GM18519 (cell line): ENCODE results near the gene FBXL17.

ENCODE experiments used
- ATAC-seq: cut with Tn5 transposase; IDR thresholded peaks from one replicate; pipeline ENCODE4 v1.9.1; 2021; ENCODE audit warnings: mild to moderate bottlenecking, moderate library complexity; ENCODE audit not compliant: unreplicated experiment, low FRiP score

FBXL17 gene

GRCh38 chr5:107876906-107877305 is 505.0 kb downstream of the FBXL17 start:
- no peak for ATAC-seq

DNA sequence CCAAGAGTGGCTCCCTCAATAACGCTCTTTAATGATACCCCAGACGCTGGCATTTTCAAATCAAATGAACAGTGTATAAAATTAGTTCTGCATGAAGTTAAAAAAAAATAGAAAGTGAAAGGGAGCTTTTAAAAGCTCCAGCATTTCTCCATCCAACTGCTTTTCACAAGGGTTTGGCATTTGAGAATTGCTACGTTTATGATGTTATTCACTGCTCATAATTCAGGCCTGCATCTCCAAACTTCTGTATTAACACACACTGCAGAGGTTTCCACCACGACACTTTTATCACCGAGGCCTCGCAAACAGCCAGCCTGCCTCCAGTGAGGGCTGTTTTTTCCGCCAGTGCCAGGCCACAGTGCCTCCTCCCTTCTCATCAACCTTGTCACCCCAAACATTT is 505.6 kb downstream of the FBXL17 start:
- ATAC-seq: no peak

- ATAC-seq: no peak
These were observed 506.1 kb downstream of the FBXL17 start for GRCh38 chr5:107875833-107876232.

- ATAC-seq: no peak
These were observed 507.1 kb downstream of the FBXL17 start for GRCh38 chr5:107874795-107875194.

DNA sequence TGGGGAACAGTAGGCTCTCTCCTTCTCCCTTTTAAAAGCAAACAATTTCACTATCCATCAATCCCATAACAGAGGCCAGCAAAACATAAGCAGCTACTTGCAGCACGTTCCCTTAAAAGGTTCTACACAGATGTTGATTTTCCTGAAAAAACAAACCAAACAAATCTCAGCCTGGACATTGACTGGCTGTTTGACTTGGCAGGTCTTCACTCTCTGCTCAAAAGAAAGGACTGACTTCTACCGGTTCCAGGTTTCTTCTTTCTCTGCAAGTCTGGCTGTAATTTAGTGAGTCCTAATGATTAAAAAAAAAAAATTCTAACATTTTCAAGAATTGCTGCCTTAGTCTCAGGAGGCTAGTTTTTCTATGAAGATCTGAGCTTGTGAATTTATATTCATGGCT is 508.0 kb downstream of the FBXL17 start:
- no peak for ATAC-seq

DNA sequence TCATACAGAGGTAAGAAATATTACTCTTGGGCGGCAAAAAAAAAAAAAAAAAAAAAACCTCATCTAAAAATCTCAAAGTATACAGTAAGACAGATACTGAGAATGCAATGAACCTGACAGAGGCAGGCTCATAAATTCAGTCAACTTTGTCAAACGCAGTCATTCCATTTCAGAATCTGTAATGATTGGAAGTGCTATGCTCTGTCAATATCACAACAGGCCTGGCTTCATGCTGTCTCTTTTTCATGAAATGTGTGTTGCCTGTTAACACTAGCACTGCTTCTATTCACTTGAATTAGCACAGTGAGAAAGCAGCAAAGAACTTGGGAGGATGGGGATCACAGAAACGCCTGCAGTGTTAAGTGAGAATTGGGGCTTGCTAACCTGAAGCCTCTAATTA is 510.9 kb downstream of the FBXL17 start:
- no peak for ATAC-seq

DNA sequence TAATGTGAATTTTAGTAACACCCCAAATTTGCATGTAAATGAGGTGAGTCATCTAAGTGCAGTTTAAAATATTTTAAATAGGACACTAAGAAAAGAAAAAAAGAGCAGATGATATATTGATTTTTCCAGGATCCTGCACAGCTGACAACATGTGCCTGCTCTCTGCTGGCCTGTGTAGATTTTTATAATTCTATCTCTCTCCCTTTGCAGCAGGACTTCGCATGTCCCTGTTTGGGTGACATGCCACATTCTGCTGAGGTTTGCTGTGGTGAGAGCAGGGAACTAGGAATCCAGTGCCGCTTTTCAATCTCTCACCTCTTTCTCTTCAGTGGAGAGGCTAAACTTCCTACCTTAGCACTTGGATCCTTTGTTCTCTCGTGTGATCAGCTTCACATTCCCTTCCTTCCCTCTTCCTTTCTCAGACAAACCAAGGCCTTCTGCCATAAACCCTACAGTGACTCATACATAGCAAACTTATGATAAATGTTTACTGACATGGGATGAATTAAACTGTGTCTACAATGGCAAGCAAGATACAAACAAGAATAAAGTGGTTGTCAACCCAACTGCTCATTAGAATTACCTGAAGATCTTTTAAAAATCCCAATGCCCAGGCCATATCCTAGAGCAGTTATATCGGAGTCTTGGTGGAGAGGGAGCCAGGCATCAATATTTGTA is 512.3 kb downstream of the FBXL17 start:
- ATAC-seq: no peak

DNA sequence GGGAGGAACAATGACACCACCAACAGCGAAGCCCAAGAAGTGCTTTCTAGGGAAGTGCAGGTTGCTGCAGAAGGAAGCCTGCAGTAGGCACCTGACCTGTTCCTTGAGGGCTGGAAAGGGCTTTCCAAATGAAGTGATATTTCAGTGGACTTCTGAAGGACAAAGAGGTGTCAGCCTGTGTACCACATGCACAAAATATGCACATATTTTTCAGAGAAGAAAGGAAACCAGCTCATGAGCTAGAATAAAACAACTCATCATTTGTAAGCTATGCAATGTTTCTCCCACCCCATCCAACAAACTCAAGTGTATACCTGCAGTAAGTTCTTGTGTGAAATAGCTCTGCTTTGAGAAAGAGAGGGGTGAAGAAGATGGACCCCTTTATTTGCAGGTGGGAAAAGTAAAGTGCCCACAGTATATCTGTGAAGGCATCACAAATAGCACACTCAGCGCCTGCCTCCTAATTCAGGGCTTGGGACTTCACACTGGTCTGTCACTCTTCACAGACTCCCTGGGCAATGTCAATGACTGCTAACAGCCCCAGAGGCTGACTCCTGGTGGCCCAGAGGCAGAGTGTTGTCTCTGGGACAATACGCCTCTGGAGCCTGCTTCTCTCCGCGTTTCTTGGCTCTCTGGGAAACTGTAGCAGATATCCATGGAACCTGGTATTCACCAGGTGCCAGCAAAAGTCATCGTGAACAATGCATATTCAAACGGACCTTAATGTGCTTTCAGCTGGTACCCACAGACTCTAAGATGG is 513.1 kb downstream of the FBXL17 start:
- no peak for ATAC-seq

GRCh38 chr5:107867266-107867665 is 514.6 kb downstream of the FBXL17 start:
- ATAC-seq: no peak

DNA sequence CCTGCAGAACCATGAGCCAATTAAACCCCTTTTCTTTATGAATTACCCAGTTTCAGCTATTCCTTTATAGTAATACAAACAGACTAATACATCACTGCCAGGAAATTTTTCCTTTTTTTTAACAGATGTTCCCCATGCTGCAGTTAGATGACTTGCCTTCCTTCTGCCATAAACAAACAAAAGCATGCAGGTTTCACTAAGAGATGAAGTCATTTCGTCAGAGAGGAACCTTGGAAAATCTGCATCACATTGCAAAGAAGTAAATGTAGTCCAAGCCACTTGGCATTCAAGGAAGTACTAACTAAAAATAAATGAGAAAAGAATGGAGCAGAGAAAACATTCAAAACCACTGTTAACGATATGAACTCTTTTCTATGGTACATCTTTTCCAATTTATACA is 517.1 kb downstream of the FBXL17 start:
- ATAC-seq: no peak

- ATAC-seq: no peak
These were observed 518.8 kb downstream of the FBXL17 start for GRCh38 chr5:107863125-107863524.

DNA sequence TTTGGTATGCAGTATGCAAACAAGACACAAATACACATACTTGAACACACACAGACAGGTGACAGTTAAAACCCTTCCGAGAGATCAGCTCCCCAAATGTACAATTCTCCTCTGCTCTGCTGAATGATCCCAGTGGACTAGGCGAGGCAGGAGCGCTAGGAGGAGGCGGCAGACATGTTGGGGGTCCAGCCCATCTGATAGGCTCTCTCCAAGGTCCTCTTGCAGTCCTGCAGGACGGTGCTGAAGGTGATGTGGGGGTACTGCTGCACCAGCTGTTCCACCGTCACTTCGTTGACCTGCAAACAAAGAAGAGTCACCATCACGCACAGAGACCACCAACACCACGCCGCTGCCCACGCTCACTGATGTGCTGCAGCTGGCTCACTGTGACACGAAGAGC is 520.3 kb downstream of the FBXL17 start:
- ATAC-seq: no peak

DNA sequence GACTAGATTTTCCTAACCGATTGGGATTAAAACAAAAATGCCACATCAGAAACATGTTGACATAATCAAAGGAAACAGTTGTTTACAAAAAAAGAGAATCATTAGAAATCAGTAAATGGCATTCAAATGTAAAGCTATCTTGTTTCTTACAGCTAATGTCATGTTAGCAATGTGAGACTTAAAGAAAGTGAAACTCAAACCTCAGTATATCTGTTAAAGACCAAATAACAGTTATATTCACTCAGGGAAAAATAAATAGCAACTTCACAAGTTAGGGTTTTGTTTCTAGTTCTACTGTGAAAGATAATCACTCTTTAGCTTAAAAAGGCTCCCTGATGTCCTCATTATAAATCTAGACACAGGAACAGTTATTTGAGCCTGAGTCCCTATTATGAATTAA is 521.9 kb downstream of the FBXL17 start:
- ATAC-seq: no peak

DNA sequence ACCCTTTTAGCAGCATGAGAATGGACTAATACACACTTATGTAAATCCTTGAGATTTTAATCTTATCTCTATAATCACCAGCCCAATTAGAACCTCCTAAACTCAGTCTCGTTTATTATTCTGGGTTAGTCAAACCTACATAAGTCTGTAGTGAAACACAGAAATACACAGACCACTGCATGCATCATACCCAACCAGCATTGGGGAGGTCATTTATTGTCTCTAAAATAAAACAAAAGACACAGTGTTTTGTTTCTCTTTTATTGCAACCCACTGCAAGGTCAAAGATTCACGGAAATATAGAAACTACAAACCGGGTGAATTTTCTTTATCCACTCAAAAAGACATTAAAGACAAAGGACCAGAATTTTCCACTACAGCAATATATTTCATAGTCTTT is 523.1 kb downstream of the FBXL17 start:
- no peak for ATAC-seq

DNA sequence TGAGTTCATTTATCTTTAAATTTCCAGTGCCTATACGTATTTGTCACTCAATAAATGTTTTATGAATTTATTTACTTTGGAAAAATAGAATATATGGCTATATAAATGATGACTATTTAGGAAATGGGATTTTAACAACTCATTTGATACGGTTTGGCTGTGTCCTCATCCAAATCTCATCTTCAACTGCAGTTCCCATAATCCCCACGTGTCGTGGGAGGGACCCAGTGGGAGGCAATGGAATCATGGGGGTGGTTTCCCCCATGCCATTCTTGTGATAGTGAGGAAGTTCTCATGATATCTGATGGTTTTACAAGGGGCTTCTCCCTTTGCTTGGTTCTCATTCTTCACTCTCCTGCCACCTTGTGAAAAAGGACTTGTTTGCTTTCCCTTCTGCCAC is 523.6 kb downstream of the FBXL17 start:
- ATAC-seq: no peak

DNA sequence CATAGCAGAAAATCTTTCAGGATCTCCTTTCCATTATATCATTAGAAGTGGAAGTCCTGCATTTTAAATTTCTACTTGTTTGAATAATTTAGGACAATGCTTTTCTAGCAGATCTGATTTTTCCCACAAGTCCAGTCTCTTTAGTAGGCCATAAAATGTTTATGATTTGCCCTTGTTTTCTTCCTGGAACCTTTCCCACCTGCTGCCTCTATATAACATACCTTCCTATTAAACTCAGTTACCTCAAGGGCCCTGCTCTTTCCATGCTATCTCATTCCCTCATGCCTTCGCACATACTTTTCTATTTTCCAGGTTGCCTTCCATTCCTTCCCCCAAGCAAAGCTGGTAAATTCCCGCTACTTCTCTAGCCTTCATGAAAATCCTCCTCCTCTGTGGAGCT is 524.1 kb downstream of the FBXL17 start:
- no peak for ATAC-seq

DNA sequence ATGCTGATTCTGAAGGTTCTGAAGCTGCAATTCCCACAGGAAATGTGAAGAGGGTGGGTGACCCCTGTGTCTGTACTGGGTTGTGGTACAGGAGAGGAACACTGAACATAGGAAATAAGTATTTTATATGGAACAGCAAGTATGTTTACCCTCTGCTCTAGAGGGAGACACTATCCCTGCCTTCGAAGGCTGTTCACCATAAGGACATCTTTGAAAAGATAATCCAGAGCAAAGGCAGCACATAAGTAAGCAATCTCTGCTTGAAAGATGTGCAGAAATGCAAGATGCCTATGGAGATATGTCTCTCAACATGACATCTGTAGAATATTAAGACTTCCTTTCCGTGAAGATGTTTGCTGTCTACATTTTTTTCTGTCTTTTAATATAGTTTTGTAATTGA is 526.7 kb downstream of the FBXL17 start:
- no peak for ATAC-seq

- ATAC-seq: no peak
These were observed 528.2 kb downstream of the FBXL17 start for GRCh38 chr5:107853696-107854095.

GRCh38 chr5:107853031-107853430 is 528.9 kb downstream of the FBXL17 start:
- no peak for ATAC-seq

DNA sequence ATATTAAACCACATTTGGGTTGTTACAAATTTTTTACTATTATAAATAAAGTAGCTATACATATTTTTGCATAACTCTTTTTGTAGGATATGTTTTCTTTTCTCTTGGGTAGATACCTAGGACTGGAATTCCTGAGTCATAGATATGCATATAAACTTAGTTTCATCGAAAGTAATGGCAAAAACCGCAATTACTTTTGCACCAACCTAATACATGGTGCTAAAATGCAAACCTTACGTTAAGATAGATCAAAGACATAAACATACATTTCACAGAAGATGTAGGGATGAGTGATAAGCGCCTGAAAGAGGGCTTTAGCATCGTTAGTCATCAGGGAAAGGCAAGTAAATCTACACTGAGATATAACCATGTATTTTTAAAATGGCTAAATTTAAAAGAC is 532.8 kb downstream of the FBXL17 start:
- ATAC-seq: no peak

DNA sequence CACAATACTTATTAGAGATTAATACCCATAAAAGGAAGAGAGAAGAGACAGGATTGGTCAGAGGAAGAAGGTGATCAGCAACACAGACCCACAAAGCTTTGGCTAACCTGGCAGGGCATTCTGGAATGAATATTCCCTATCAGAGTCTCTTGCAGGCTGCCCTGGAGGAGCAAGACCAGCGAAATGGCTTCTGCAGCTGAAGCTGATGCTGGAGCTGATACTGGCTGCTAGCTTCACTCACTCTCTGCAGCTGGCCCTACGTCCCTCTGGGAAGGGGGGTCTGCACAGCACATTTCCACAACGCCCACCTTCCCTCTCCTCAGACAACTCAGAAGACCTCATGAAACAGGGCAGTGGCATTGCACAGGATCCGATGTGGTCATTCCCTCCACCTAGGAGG is 541.3 kb downstream of the FBXL17 start:
- ATAC-seq: no peak

- ATAC-seq: no peak
These were observed 541.7 kb downstream of the FBXL17 start for GRCh38 chr5:107840161-107840560.
